Tibial nerve (tissue), 4 donors: Measurements from ENCODE around the gene ZBED5.

ENCODE experiments used
- CTCF ChIP-seq, 5 experiments: fragments of 200-600 bp in 3 of 5; fragments of 450-650 bp in 2 of 5; sonication (generic) in 3 of 5; IDR thresholded peaks; one replicate each; pipeline ENCODE4 v1.5.1; 2016 to 2019; ENCODE audit warnings: antibody characterized with exemption in 5 of 5, mild to moderate bottlenecking in 3 of 5, moderate library complexity in 2 of 5
- EP300 ChIP-seq, 2 donors: sonication (generic); formaldehyde crosslinking; IDR thresholded peaks; one replicate each; pipeline ENCODE4 v1.6.1; 2017; ENCODE audit warnings: antibody characterized with exemption in 2 of 2, mild to moderate bottlenecking in 1 of 2
- POLR2A ChIP-seq, 2 donors: fragments of 450-650 bp; IDR thresholded peaks; one replicate each; pipeline ENCODE4 v1.6.1; 2017; ENCODE audit warnings: antibody characterized with exemption in 2 of 2, mild to moderate bottlenecking in 2 of 2, moderate library complexity in 2 of 2

- TF ChIP-seq CTCF (IDR thresholded peaks at IDR 0.05) = no peak
- TF ChIP-seq POLR2A (IDR thresholded peaks at IDR 0.05) = no peak
- no peak for TF ChIP-seq EP300 (IDR thresholded peaks at IDR 0.05)
Observed at GRCh38 chr11:10857459-10857708, 469 bp downstream of the ZBED5 start.
